ENCODE results near the gene QSOX2. TPM values are rescaled to one million over a fixed set of nuclear protein-coding genes. Genes with fewer than 3 reads are reported as not detected.

The QSOX2 gene
- total and polyA plus RNA-seq, 8 donors: 6.8 to 19.1 (median 10.9) TPM

- ATAC-seq: peak in 3 of 4 donors; percentile 39 to 56 (median 40)
- no peaks in the 10 kb centered on the region for H3K9me3 ChIP-seq
- DNase-seq: peak in 2 of 6 donors; percentile 3 to 23
- no peak for TF ChIP-seq CTCF (IDR thresholded peaks at IDR 0.05)
- H3K27ac ChIP-seq: no peak overlapping the region
- no peaks in the 10 kb centered on the region for H3K36me3 ChIP-seq
- H3K4me1 ChIP-seq: no peaks in the 10 kb centered on the region
- H3K4me3 ChIP-seq: no peak overlapping the region
- H3K27me3 ChIP-seq: no peaks in the 10 kb centered on the region
- FAIRE-seq: no peak
- intact Hi-C loops (cut with DNase I): no loop called here
- WGBS, 2 donors: 52 to 66% methylated on average over 10 of the region's 10 CpGs
These were observed 12.6 kb downstream of the QSOX2 start for GRCh38 chr9:136232969-136233368.

GRCh38 chr9:136231478-136232297 is 13.9 kb downstream of the QSOX2 start:
- peak in 3 of 4 donors; percentile 16 to 29 (median 19) for ATAC-seq
- H3K36me3 ChIP-seq: no peaks in the 10 kb centered on the region
- H3K4me3 ChIP-seq: no peak overlapping the region
- no peaks in the 10 kb centered on the region for H3K27me3 ChIP-seq
- H3K9me3 ChIP-seq: no peaks in the 10 kb centered on the region
- no peak for TF ChIP-seq CTCF (IDR thresholded peaks at IDR 0.05)
- no peak for FAIRE-seq
- intact Hi-C loops (cut with DNase I): no loop called here
- H3K4me1 ChIP-seq: no peaks in the 10 kb centered on the region
- DNase-seq: peak in 1 of 6 donors; percentile 39
- H3K27ac ChIP-seq: no peak overlapping the region
- 87 to 88% methylated on average over 31 of the region's 31 CpGs for WGBS, 2 donors

- DNase-seq (peak in 2 of 6 donors; percentile 13 to 24), ATAC-seq (no peak), FAIRE-seq (no peak)
- Histone ChIP-seq H3K4me3 (no peak overlapping the region), H3K27ac (no peak overlapping the region), H3K27me3 (no peaks in the 10 kb centered on the region), H3K36me3 (no peaks in the 10 kb centered on the region), H3K9me3 (no peaks in the 10 kb centered on the region), H3K4me1 (no peaks in the 10 kb centered on the region)
- intact Hi-C loops (cut with DNase I): no loop called here
- TF ChIP-seq CTCF (IDR thresholded peaks at IDR 0.05): no peak
- 81 to 85% methylated on average over 9 of the region's 9 CpGs for WGBS, 2 donors
These were observed 14.8 kb downstream of the QSOX2 start for GRCh38 chr9:136230773-136231172.

- no peak for TF ChIP-seq CTCF (IDR thresholded peaks at IDR 0.05)
- no peaks in the 10 kb centered on the region for H3K27me3 ChIP-seq
- intact Hi-C loops (cut with DNase I): no loop called here
- DNase-seq (peak in 2 of 6 donors; percentile 10 to 21), FAIRE-seq (no peak), ATAC-seq (no peak)
- no peaks in the 10 kb centered on the region for H3K36me3 ChIP-seq
- H3K9me3 ChIP-seq: no peaks in the 10 kb centered on the region
- WGBS, 2 donors: 87 to 93% methylated on average over 10 of the region's 10 CpGs
- no peaks in the 10 kb centered on the region for H3K4me1 ChIP-seq
- H3K27ac ChIP-seq: no peak overlapping the region
- H3K4me3 ChIP-seq: no peak overlapping the region
These were observed 15.2 kb downstream of the QSOX2 start for GRCh38 chr9:136230365-136230764.

All from pancreas (tissue), 10 donors.